SK-N-MC (cell line): ENCODE data around the gene PERM1.

ENCODE experiments used
- EZH2 ChIP-seq: fragments of 200-600 bp; sonication (generic); IDR thresholded peaks from one replicate; pipeline ENCODE4 v1.6.1; 2017; ENCODE audit warnings: antibody characterized with exemption
- FOXP2 ChIP-seq: optimal IDR thresholded peaks from 2 replicates; pipeline ENCODE3; 2011; ENCODE audit warnings: mild to moderate bottlenecking, moderate library complexity; ENCODE audit not compliant: insufficient read depth; ENCODE audit errors: extremely low read length, control extremely low read depth
- POLR2AphosphoS5 ChIP-seq: IDR thresholded peaks from 2 replicates; pipeline ENCODE4 v1.6.1; 2012; ENCODE audit warnings: mild to moderate bottlenecking, low read depth, low read length, borderline replicate concordance

DNA sequence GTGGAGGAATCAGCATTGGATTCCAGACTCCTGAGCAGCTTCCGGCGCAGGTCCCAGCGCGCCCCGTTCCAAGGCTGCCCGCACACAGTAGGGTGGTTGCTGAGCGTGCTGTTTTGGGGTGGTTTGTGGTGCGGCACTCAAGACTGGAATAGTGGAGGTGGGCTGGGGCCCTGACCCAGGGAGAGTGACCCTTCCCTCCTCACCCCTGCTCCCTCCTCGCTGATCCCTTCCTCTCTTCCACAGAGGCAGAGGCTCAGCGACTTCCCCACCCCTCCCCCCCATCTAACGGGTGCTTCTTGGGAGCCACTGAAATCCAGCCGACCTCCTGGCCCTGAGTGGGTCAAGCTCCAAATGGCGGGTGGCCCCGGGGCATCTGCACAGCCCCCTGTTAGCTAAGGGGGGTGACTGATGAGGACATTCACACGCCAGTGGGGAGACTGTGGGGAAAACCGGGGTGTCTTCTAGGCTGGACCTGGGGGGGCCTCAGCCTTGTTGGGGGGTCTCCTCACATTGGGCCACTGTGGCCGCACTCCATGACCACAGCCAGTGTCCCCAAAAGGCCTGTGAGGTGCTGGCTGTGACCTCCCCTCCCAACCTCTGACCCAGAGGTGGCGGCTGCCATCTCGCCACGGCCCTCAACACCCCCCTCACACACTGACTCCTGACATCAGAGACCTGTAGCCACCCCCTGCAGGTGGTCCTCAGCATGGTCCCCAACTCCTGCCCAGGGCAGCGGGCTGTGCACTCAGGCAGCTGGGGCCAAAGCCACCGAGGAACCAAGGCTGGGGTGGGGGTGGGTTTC is 21.9 kb upstream of the PERM1 start:
- TF ChIP-seq EZH2 (no peak), POLR2AphosphoS5 (no peak), FOXP2 (no peak)
